Fibroblast of lung (primary cell): ENCODE data around the gene SEL1L.

Experiments
- EZH2 ChIP-seq: IDR thresholded peaks from 2 replicates; pipeline ENCODE4 v1.5.1; 2012; ENCODE audit warnings: low read length, control low read depth, mild to moderate bottlenecking; ENCODE audit errors: missing control alignments
- TF ChIP-seq, protein P1 (sequence below), 2 donors: IDR thresholded peaks in 1 of 2; conservative IDR thresholded peaks in 1 of 2; 1 replicate in 1 of 2; 2 replicates in 1 of 2; pipeline ENCODE4 v1.5.1; 2011 to 2012; ENCODE audit warnings: low read length in 2 of 2, control low read depth in 1 of 2, inconsistent platforms in 1 of 2, low read depth in 1 of 2, mild to moderate bottlenecking in 1 of 2

- TF ChIP-seq, protein P1, sequence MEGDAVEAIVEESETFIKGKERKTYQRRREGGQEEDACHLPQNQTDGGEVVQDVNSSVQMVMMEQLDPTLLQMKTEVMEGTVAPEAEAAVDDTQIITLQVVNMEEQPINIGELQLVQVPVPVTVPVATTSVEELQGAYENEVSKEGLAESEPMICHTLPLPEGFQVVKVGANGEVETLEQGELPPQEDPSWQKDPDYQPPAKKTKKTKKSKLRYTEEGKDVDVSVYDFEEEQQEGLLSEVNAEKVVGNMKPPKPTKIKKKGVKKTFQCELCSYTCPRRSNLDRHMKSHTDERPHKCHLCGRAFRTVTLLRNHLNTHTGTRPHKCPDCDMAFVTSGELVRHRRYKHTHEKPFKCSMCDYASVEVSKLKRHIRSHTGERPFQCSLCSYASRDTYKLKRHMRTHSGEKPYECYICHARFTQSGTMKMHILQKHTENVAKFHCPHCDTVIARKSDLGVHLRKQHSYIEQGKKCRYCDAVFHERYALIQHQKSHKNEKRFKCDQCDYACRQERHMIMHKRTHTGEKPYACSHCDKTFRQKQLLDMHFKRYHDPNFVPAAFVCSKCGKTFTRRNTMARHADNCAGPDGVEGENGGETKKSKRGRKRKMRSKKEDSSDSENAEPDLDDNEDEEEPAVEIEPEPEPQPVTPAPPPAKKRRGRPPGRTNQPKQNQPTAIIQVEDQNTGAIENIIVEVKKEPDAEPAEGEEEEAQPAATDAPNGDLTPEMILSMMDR (conservative IDR thresholded peaks at IDR 0.05 in 1 of 2, IDR thresholded peaks at IDR 0.05 in 1 of 2; ENCODE audit: low read depth in 1 of 2, low read length in 2 of 2): no peak
- TF ChIP-seq EZH2: no peak
These were observed 23.5 kb upstream of the SEL1L start for GRCh38 chr14:81557146-81557545.
